Endodermal cell (in vitro differentiated cells): Measurements from ENCODE around the gene MACROD2. TPM values are rescaled to one million over a fixed set of nuclear protein-coding genes. Genes with fewer than 3 reads are reported as not detected.

Experiments used
- DNase-seq: peaks from one replicate; pipeline ENCODE4 v3.0.0-alpha.2; 2017
- H3K27ac ChIP-seq: 2 replicates; pipeline ENCODE4 v1.5.1; 2013; ENCODE audit warnings: mild to moderate bottlenecking, low read depth, low read length, moderate library complexity
- H3K27me3 ChIP-seq: 2 replicates; pipeline ENCODE4 v1.6.1; 2013; ENCODE audit warnings: mild to moderate bottlenecking, low read length, moderate library complexity; ENCODE audit not compliant: insufficient read depth, control insufficient read depth, poor library complexity, severe bottlenecking
- H3K36me3 ChIP-seq: 2 replicates; pipeline ENCODE4 v1.7.0; 2013; ENCODE audit warnings: mild to moderate bottlenecking, low read length, moderate library complexity; ENCODE audit not compliant: control insufficient read depth, insufficient read depth
- H3K4me1 ChIP-seq: one replicate; pipeline ENCODE4 v1.7.0; 2013; ENCODE audit warnings: low read length; ENCODE audit not compliant: control insufficient read depth, insufficient read depth
- H3K4me3 ChIP-seq: 2 replicates; pipeline ENCODE4 v1.5.1; 2013; ENCODE audit warnings: mild to moderate bottlenecking, low read length, moderate library complexity
- H3K9ac ChIP-seq: 2 replicates; pipeline ENCODE4 v1.6.1; 2013; ENCODE audit warnings: mild to moderate bottlenecking, low read length, moderate library complexity; ENCODE audit not compliant: poor library complexity, severe bottlenecking; ENCODE audit errors: extremely low read depth
- H3K9me3 ChIP-seq: 2 replicates; pipeline ENCODE4 v1.6.1; 2013; ENCODE audit warnings: mild to moderate bottlenecking, low read length, moderate library complexity; ENCODE audit not compliant: control insufficient read depth
- H3K27ac Mint-ChIP-seq: 2 replicates; pipeline ENCODE4 v1.8.0; 2020; ENCODE audit warnings: mixed read lengths
- H3K27me3 Mint-ChIP-seq: 2 replicates; pipeline ENCODE4 v1.8.0; 2021; ENCODE audit warnings: mild to moderate bottlenecking, mixed read lengths; ENCODE audit not compliant: insufficient read depth
- H3K36me3 Mint-ChIP-seq: 2 replicates; pipeline ENCODE4 v1.8.0; 2020; ENCODE audit warnings: low read depth, mixed read lengths
- H3K4me1 Mint-ChIP-seq: 2 replicates; pipeline ENCODE4 v1.8.0; 2020; ENCODE audit warnings: mixed read lengths
- H3K4me3 Mint-ChIP-seq: 2 replicates; pipeline ENCODE4 v1.8.0; 2020; ENCODE audit warnings: mild to moderate bottlenecking, moderate library complexity, mixed read lengths
- H3K9me3 Mint-ChIP-seq: 2 replicates; pipeline ENCODE4 v1.8.0; 2020; ENCODE audit warnings: mild to moderate bottlenecking, mixed read lengths
- WGBS, 2 experiments: methylation state at CpG; one replicate each; pipeline versions ENCODE4 v1.1.5 to v1.1.7; 2013; ENCODE audit warnings: missing lambda C conversion rate in 2 of 2, mixed read lengths in 1 of 2; ENCODE audit not compliant: insufficient coverage in 1 of 2, insufficient read length in 1 of 2; 5-methylcytosine and 5-hydroxymethylcytosine counted together
- total RNA-seq, 2 donors: library from RNA; stranded (reverse); fragmentation: NEBNext Ultra II Directional in 1 of 2; extraction: Animal tissue kit (Norgen Biotek cat#: 25700) in 1 of 2; gene quantifications; 2 replicates in 1 of 2; 3 replicates in 1 of 2; pipeline ENCODE4 v1.2.1, GENCODE V29; 2021
- TF ChIP-seq, protein P1 (sequence below): fragments of 200-600 bp; sonication (generic); conservative IDR thresholded peaks from 2 replicates; pipeline ENCODE4 v1.5.0; 2021; ENCODE audit warnings: antibody characterized with exemption, mild to moderate bottlenecking

MACROD2 gene
- total RNA-seq, 2 donors from 2014 or later = 2.3 to 4.8 TPM

DNA sequence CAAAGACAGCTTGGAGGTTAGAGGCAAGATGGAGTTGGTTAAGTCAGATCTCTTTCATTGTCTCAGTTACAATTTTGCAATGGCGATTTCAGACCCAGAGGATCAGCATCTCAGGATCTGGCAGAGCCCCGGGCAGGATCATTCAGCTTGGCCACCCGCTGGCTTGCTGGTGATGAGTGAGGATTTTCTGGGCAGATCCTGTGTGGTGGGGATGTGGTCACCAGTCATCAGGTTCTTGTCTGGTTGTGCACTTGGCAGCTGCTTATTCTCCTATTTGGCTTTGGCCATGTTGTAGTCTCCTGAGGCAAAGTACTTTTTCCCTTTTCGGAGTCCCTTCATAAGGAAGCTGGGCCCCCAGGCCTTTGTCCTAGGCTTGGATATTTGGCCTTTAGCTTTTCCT lies 1624.0 kb downstream of the MACROD2 start:
- Histone ChIP-seq H3K4me3 (no peak overlapping the region), H3K27me3 (no peaks in the 10 kb centered on the region), H3K9ac (no peak overlapping the region), H3K9me3 (no peaks in the 10 kb centered on the region), H3K36me3 (no peaks in the 10 kb centered on the region), H3K4me1 (peaks cover 3% of the 10 kb centered on the region), H3K27ac (no peak overlapping the region)
- Mint-ChIP-seq H3K4me3 (no peak overlapping the region), H3K27ac (no peak overlapping the region), H3K9me3 (no peaks in the 10 kb centered on the region), H3K27me3 (no peaks in the 10 kb centered on the region), H3K4me1 (peaks cover 6% of the 10 kb centered on the region), H3K36me3 (no peaks in the 10 kb centered on the region)
- TF ChIP-seq, protein P1, sequence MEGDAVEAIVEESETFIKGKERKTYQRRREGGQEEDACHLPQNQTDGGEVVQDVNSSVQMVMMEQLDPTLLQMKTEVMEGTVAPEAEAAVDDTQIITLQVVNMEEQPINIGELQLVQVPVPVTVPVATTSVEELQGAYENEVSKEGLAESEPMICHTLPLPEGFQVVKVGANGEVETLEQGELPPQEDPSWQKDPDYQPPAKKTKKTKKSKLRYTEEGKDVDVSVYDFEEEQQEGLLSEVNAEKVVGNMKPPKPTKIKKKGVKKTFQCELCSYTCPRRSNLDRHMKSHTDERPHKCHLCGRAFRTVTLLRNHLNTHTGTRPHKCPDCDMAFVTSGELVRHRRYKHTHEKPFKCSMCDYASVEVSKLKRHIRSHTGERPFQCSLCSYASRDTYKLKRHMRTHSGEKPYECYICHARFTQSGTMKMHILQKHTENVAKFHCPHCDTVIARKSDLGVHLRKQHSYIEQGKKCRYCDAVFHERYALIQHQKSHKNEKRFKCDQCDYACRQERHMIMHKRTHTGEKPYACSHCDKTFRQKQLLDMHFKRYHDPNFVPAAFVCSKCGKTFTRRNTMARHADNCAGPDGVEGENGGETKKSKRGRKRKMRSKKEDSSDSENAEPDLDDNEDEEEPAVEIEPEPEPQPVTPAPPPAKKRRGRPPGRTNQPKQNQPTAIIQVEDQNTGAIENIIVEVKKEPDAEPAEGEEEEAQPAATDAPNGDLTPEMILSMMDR = no peak
- 90 to 95% methylated on average over 3 to 4 of the region's 4 CpGs for WGBS, 2 experiments
- DNase-seq = no peak

DNA sequence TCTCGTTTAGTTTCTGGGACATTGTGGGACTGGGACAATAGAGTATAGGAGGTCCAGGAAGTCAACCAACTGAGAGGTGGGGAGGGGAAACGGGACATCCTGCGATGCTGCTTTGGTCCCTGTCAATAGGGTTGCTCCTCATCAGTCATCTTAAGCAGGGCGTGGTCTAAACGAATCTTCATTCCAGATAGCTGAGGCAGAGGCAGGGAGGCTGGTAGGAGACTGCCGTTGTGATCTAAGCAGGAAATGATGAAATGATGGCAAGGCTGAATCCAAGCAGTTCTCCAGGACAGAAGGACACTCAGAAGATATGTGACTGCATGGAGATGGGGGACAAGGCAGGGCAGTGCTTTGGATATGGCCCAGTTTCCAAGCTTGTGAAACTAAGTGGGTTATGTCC lies 1624.5 kb downstream of the MACROD2 start:
- H3K27me3 ChIP-seq = no peaks in the 10 kb centered on the region
- TF ChIP-seq, protein P1 = no peak
- H3K9ac ChIP-seq = no peak overlapping the region
- H3K4me1 ChIP-seq = peaks cover 3% of the 10 kb centered on the region
- no peak for DNase-seq
- no peaks in the 10 kb centered on the region for H3K36me3 ChIP-seq
- no peaks in the 10 kb centered on the region for H3K27me3 Mint-ChIP-seq
- H3K4me1 Mint-ChIP-seq = peaks cover 6% of the 10 kb centered on the region
- WGBS, 2 experiments = 91 to 98% methylated on average over 5 to 6 of the region's 6 CpGs
- H3K27ac ChIP-seq = no peak overlapping the region
- no peaks in the 10 kb centered on the region for H3K36me3 Mint-ChIP-seq
- H3K9me3 ChIP-seq = no peaks in the 10 kb centered on the region
- no peak overlapping the region for H3K27ac Mint-ChIP-seq
- H3K4me3 ChIP-seq = no peak overlapping the region
- H3K4me3 Mint-ChIP-seq = no peak overlapping the region
- no peaks in the 10 kb centered on the region for H3K9me3 Mint-ChIP-seq

- H3K4me1 ChIP-seq = peaks cover 3% of the 10 kb centered on the region
- 92 to 95% methylated on average over 4 of the region's 6 CpGs for WGBS, 2 experiments
- H3K27me3 ChIP-seq = no peaks in the 10 kb centered on the region
- H3K4me3 ChIP-seq = no peak overlapping the region
- Mint-ChIP-seq H3K27me3 (no peaks in the 10 kb centered on the region), H3K36me3 (no peaks in the 10 kb centered on the region), H3K9me3 (peaks cover under 1% of the 10 kb centered on the region), H3K4me1 (peaks cover 8% of the 10 kb centered on the region), H3K4me3 (no peak overlapping the region), H3K27ac (no peak overlapping the region)
- H3K36me3 ChIP-seq = no peaks in the 10 kb centered on the region
- TF ChIP-seq, protein P1 = no peak
- no peaks in the 10 kb centered on the region for H3K9me3 ChIP-seq
- H3K27ac ChIP-seq = no peak overlapping the region
- no peak overlapping the region for H3K9ac ChIP-seq
- no peak for DNase-seq
These were observed 1627.1 kb downstream of the MACROD2 start for GRCh38 chr20:15622368-15622767.
